HT1080 (cell line): ENCODE measurements around the gene POLR2E. TPM values are rescaled to one million over a fixed set of nuclear protein-coding genes. Genes with fewer than 3 reads are reported as not detected.

Source experiments
- DNase-seq: peaks from one replicate; pipeline ENCODE4 v3.0.0-alpha.2; 2015; ENCODE audit warnings: low read depth
- total RNA-seq: library from RNA; depleted of rRNA; stranded (reverse); fragments of >200 nt; shearing (Covaris generic); gene quantifications from 2 replicates; pipeline ENCODE4 v1.2.3, GENCODE V29; 2014

The POLR2E gene
- total RNA-seq, 1 experiment from 2014 or later, result 271 TPM

GRCh38 chr19:1082165-1082927, 12.8 kb downstream of the POLR2E start:
- no peak for DNase-seq

DNA sequence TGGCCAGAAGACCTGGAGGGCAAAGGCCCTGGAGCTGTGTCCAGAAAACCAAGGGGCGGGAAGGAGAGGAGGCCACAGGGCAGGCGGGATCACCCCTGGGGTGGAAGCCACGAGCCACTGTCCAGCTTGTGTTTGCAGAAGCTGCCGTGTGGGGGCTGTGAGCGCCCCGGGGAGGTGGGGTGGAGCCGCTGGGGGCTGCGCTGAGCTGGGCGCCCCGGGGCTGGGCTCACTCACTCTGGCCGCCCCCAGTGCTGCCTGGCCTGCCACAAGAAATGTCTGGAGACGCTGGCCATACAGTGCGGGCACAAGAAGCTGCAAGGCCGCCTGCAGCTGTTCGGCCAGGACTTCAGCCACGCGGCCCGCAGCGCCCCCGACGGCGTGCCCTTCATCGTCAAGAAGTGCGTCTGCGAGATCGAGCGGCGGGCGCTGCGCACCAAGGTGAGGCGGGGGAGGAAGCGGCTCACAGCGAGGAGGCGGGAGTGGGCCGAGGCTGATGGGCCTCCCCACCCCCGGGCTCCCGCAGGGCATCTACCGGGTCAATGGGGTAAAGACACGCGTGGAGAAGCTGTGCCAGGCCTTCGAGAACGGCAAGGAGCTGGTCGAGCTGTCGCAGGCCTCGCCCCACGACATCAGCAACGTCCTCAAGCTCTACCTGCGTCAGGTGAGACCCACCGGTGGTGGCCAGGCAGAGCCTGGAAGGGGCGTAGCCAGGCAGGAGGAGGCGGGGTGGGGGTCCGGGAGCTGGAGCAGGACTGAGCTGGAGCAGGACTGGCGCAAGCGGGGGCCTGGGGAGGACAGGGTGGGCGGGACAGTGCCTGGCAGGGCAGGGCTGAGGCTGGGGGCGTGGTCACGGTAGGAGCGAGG, 13.6 kb downstream of the POLR2E start:
- DNase-seq, result no peak

GRCh38 chr19:1080360-1081161, 14.6 kb downstream of the POLR2E start:
- no peak for DNase-seq

GRCh38 chr19:1079566-1080111, 15.5 kb downstream of the POLR2E start:
- no peak for DNase-seq

DNA sequence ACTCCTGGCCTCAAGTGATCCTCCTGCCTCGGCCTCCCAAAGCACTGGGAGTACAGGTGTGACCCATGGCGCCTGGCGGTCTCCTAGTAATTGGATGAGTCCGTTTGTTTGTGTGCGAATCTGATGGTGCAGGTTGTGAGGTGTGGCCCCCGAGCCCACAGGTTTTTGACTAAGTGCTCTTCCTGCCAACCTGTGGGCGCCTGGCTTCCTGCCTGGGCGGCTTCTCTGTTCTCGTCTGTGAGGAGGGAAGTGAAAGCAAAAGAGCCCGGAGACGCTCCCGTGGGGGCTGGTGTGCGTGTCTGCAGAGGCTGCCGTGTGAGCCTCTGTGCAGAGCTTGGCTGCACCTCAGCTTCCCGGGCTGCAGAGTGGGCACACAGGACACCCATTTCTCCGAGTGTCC, 18.2 kb downstream of the POLR2E start:
- DNase-seq, result peak; percentile 53

DNA sequence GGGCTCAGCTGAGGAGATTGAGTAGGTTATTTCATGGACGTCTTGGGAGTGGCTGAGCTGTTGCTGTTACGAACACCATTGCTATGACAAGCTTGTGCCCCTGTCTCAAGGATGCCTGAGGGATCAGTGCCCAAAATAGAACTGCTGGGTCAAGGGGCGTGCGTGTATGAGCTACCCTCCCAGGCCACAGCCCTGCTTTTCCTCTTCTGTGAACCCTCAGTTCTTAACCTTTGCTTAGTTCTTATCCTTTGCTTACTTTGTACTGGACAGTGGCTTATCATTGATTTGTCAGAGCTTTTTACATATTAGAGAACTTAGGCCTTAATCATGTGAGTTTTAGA, 19.2 kb downstream of the POLR2E start:
- DNase-seq, result no peak

DNA sequence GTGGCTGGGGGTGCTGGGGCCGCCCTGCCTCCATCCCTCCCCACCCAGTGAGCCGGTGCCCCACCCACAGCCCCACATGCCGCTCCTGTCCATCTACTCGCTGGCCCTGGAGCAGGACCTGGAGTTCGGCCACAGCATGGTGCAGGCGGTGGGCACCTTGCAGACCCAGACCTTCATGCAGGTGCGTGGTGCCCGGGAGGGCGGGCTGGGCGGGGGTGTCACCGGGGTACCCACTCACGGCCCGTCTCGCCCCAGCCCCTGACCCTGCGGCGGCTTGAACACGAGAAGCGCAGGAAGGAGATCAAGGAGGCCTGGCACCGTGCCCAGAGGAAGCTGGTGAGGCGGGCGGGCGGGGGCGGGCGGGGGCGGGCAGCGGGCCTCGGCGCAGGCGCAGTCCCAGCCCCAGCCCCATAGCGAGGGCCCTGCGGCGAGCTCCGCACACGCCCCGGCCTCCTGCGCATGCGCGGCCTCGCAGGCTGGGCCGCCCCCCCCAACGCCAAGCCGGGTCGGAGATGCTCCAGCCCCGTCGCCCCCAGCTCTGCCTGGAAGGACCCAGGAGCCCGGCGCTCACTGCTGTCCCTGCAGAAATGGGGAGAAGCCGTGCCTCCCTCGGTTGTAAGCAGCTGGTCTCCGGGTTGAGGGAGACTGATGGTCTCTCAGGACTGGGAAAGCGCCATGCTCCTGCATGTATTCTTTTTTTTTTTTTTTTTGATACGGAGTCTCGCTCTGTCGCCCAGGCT, 20.5 kb downstream of the POLR2E start:
- DNase-seq, result no peak

GRCh38 chr19:1073956-1074517, 21.1 kb downstream of the POLR2E start:
- no peak for DNase-seq

DNA sequence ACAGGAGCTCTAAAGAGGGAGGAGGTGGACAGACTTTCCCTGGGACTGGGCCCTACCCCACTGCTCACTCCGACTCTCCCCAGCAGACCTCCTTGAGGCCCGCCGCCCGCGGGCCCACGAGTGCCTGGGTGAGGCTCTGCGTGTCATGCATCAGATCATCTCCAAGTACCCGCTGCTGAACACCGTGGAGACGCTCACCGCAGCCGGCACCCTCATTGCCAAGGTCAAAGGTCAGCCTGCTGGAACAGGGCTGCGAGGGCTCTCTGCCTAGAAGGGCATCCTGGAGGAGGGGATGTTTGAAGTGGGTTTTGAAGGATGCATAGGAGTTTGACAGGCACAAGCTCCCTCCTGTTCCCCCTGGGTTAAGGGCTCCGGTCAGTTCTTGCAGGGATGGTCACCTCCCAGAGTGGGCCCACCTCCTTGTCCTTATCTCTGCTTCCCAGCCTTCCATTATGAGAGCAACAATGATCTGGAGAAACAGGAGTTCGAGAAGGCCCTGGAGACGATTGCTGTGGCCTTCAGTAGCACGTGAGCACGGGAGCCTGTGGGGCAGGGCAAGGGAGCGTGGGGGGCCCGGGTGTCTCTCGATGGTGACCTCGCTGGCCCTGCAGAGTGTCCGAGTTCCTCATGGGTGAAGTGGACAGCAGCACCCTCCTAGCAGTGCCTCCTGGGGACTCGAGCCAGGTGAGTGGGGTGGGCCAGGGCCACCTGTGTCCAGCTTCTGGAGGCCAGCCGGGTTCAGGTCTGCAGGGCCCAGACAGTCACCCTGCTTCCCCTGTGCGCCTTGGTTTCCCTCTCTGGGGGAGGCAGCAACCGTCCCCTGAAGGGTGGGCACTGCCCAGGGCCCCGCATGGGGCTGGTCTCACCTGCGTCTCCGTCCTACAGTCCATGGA, 21.9 kb downstream of the POLR2E start:
- no peak for DNase-seq

GRCh38 chr19:1072371-1073015, 22.7 kb downstream of the POLR2E start:
- DNase-seq, result no peak

DNA sequence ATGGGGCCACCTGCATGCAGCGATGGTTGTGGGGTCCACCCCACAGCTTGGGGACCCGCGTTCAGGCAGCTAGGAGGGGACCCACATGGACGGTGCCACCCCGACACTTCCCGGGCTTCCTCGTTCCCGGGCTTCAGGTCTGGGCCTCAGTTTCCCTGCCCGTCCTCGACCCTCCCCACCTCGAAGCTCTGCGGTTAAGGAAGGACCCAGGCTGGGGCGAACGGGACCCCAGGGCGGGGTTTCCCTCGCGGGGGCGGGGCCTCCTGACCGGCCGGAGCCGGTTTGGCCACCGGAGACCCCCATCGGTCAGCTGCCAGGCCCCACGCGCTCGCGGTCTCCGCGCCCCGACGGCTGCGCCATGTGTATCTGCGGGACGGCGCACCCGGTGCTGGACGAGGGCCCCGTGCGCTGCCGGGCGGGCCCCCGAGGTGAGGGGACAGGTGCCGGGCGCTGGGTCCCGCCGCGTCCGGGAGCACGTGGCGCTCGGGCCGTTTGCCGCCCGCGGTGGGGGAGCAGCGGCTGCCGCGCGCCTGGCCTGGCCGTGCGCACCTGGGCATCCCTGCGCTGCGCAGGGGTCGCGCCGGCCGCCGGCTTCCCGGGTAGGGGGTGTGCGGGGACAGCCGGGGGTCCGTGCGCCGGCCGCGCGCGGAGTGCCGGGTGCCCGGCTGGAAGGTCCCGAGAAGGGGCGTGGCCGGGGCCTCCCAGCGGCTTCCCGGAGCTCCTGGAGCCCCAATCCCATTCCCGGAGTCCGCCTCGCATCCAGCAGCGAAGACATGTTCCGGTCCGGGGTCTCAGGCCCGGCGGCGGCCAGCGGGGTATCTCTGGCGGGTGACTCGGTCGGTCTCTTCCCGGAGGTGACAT, 24.0 kb downstream of the POLR2E start:
- no peak for DNase-seq

GRCh38 chr19:1070576-1070930, 24.6 kb downstream of the POLR2E start:
- DNase-seq, result no peak

DNA sequence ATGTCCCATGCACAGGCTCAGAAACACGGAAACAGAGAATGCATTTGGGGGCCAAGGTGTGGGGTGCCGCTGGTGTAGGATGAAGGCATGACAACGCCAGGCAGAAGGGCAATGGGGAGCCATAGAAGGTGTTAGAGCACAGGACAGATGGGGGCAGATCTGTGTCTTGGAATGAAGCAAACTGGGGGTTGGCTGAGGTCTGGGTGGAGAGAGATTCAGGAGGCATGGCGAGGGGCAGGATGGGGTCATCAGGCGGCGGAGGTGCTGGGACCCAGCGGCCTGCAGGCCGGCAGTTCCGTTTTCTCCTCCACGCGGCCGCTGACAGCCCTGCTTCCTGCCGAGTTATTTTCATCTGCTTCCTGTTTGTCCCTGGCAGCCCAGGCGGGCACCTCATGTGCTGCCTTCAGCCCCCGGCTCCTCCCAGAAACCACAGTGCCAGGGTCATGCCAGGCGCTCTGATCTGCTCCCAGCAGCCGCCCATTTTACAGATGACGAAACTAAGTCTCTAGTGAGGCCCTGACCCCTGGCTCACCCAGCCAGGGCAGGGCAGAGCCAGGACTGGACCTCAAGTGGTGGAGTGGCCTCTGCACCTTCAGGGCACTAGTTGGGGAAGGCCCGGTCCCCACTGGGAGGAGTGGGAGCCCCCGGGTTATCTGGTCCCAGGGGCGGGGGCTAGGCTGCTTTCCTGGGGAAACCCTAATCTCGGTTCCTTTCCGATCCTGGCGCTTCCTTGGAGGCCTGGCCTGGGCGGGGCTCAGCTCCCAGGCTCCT, 26.0 kb downstream of the POLR2E start:
- DNase-seq, result peak; percentile 46

DNA sequence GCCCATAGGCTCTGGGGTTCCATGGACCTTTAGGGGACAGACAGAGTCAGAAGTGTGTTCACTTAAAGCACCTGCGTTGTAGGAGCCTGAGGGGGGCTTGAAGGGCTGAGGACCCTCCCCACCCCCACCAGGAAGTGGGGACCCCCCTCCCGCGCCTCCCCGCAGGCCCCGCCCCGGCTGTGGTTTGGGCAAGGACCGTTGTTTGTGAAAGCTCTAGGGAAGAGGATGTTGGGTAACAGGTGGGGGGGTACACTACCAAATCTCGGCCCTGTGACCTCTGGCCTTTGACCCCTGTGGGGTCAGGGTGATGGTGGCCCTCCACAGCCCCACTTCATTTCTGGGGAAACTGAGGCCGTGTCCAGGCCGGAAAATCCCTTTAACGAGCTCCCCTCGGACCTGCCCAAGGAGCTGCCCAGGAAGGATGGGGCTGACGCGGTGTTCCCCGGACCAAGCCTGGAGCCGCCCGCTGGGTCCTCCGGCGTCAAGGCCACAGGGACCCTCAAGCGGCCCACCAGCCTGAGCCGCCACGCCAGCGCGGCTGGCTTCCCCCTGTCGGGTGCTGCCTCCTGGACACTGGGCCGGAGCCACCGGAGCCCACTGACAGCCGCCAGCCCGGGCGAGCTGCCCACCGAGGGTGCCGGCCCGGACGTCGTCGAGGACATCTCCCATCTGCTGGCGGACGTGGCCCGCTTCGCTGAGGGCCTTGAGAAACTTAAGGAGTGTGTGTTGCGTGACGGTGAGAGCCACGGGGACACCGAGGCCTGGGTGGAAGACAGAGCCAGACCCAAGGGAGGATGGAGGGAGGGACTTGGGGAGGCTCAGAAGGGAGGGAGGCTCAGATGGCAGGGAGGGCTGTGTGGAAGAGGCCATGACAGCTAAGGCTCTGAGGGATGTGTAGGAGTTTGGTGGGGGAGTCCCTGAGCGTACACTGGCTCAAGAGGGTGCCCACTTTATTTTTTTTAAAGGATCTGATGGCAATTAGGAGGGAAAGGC, 26.9 kb downstream of the POLR2E start:
- no peak for DNase-seq

DNA sequence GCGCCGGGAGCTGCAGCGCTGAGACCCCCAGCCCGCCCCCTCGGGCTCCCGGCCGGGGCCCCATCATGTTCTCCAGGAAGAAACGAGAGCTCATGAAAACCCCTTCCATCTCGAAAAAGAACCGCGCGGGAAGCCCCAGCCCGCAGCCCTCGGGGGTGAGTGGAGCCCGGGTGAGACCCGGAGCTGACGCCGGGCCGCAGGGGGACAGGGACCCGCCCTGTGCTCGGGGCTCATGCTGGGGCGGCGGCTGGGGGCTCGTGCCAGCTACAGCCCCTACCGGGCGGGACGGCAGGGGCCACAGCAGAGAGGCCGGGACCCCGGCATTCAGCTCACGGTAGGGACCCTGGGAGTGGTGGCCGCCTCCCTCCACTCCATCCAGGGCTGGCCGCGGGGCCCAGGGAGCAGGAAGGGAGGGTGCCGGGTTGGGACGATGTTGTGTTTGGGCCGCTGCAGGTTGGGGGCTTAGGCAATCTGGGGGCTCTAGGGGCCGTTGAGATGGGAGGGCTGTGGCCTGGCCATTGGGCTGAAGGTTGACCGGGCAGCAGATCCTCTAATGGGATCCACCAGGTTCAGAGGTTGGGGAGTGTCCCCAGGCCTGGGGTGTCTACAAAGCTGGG, 27.7 kb downstream of the POLR2E start:
- no peak for DNase-seq
